GM12875 (cell line): ENCODE measurements around the gene TM4SF4.

ENCODE experiments used
- H3K4me3 ChIP-seq: one replicate; pipeline ENCODE4 v1.5.1; 2011; ENCODE audit warnings: low read depth, low read length, control low read depth
- CTCF ChIP-seq: IDR thresholded peaks from 2 replicates; pipeline ENCODE4 v1.5.1; 2011; ENCODE audit warnings: low read depth, mild to moderate bottlenecking, control low read depth, inconsistent platforms, low read length, moderate library complexity, borderline replicate concordance; ENCODE audit not compliant: insufficient read depth

The TM4SF4 gene

GRCh38 chr3:149479621-149480325 is 5.3 kb downstream of the TM4SF4 start:
- H3K4me3 ChIP-seq: no peak overlapping the region
- TF ChIP-seq CTCF: no peak

- no peak overlapping the region for H3K4me3 ChIP-seq
- peak; percentile 91 for TF ChIP-seq CTCF
Measured at GRCh38 chr3:149480326-149481017, 6.0 kb downstream of the TM4SF4 start.

GRCh38 chr3:149481056-149481455 is 6.6 kb downstream of the TM4SF4 start:
- TF ChIP-seq CTCF: no peak
- H3K4me3 ChIP-seq: no peak overlapping the region

GRCh38 chr3:149481491-149481890 is 7.0 kb downstream of the TM4SF4 start:
- H3K4me3 ChIP-seq: no peak overlapping the region
- TF ChIP-seq CTCF: no peak

- no peak for TF ChIP-seq CTCF
Measured at GRCh38 chr3:149486726-149487125, 12.2 kb downstream of the TM4SF4 start.

GRCh38 chr3:149487598-149488197 is 13.2 kb downstream of the TM4SF4 start:
- peak; percentile 87 for TF ChIP-seq CTCF
- H3K4me3 ChIP-seq: no peak overlapping the region

More at GRCh38 chr3:149486726-149487125, 12.2 kb downstream of the TM4SF4 start:
- no peak overlapping the region for H3K4me3 ChIP-seq

- TF ChIP-seq CTCF: peak; percentile 54; the same call in 1 of the 2 replicates
- no peak overlapping the region for H3K4me3 ChIP-seq
Measured at GRCh38 chr3:149489060-149489690, 14.7 kb downstream of the TM4SF4 start.
